ENCODE measurements around the gene ACAN.

The ACAN gene

GRCh38 chr15:88871313-88871712, 68.1 kb downstream of the ACAN start:
- TF ChIP-seq CTCF (conservative IDR thresholded peaks at IDR 0.05; ENCODE audit: low read depth, low read length) = no peak
- no peak for DNase-seq (ENCODE audit: low read depth)
- H3K4me3 ChIP-seq (ENCODE audit: low read length) = no peak overlapping the region

GRCh38 chr15:88872106-88872505, 68.9 kb downstream of the ACAN start:
- no peak for DNase-seq (ENCODE audit: low read depth)
- no peak overlapping the region for H3K4me3 ChIP-seq (ENCODE audit: low read length)

GRCh38 chr15:88872706-88873105, 69.5 kb downstream of the ACAN start:
- DNase-seq (ENCODE audit: low read depth) = no peak
- H3K4me3 ChIP-seq (ENCODE audit: low read length) = no peak overlapping the region
- TF ChIP-seq CTCF (conservative IDR thresholded peaks at IDR 0.05; ENCODE audit: low read depth, low read length) = no peak

More at GRCh38 chr15:88872106-88872505, 68.9 kb downstream of the ACAN start:
- TF ChIP-seq CTCF (conservative IDR thresholded peaks at IDR 0.05; ENCODE audit: low read depth, low read length) = no peak

GRCh38 chr15:88873786-88874185, 70.5 kb downstream of the ACAN start:
- TF ChIP-seq CTCF (conservative IDR thresholded peaks at IDR 0.05; ENCODE audit: low read depth, low read length) = no peak
- no peak for DNase-seq (ENCODE audit: low read depth)
- H3K4me3 ChIP-seq (ENCODE audit: low read length) = no peak overlapping the region

GRCh38 chr15:88874275-88874674, 71.0 kb downstream of the ACAN start:
- TF ChIP-seq CTCF (conservative IDR thresholded peaks at IDR 0.05; ENCODE audit: low read depth, low read length) = no peak
- H3K4me3 ChIP-seq (ENCODE audit: low read length) = no peak overlapping the region
- DNase-seq (ENCODE audit: low read depth) = no peak

GRCh38 chr15:88874684-88875083, 71.4 kb downstream of the ACAN start:
- DNase-seq (ENCODE audit: low read depth) = no peak
- no peak overlapping the region for H3K4me3 ChIP-seq (ENCODE audit: low read length)
- TF ChIP-seq CTCF (conservative IDR thresholded peaks at IDR 0.05; ENCODE audit: low read depth, low read length) = no peak

- no peak for TF ChIP-seq CTCF (conservative IDR thresholded peaks at IDR 0.05; ENCODE audit: low read depth, low read length)
- no peak for DNase-seq (ENCODE audit: low read depth)
- H3K4me3 ChIP-seq (ENCODE audit: low read length) = no peak overlapping the region
Measured at GRCh38 chr15:88876573-88876972, 73.3 kb downstream of the ACAN start.
